HG03066 (cell line): ENCODE data around the gene JPT1.
"Not testable (repeated sequence)": the region's sequence is repeated elsewhere in the genome, so short reads cannot be mapped to it uniquely, and the experiment has no call there.

Experiments
- ATAC-seq: cut with Tn5 transposase; IDR thresholded peaks from one replicate; pipeline ENCODE4 v1.9.1; 2021; ENCODE audit warnings: low read depth; ENCODE audit not compliant: unreplicated experiment

JPT1 gene, protein sequence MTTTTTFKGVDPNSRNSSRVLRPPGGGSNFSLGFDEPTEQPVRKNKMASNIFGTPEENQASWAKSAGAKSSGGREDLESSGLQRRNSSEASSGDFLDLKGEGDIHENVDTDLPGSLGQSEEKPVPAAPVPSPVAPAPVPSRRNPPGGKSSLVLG

GRCh38 chr17:75154195-75155106 is at the start of gene JPT1:
Gene JPT1, minus strand, starts transcription at chr17:75154512. Its CDS starts 115 bp downstream, at chr17:75154397.
- ATAC-seq, result peak; percentile 90

DNA sequence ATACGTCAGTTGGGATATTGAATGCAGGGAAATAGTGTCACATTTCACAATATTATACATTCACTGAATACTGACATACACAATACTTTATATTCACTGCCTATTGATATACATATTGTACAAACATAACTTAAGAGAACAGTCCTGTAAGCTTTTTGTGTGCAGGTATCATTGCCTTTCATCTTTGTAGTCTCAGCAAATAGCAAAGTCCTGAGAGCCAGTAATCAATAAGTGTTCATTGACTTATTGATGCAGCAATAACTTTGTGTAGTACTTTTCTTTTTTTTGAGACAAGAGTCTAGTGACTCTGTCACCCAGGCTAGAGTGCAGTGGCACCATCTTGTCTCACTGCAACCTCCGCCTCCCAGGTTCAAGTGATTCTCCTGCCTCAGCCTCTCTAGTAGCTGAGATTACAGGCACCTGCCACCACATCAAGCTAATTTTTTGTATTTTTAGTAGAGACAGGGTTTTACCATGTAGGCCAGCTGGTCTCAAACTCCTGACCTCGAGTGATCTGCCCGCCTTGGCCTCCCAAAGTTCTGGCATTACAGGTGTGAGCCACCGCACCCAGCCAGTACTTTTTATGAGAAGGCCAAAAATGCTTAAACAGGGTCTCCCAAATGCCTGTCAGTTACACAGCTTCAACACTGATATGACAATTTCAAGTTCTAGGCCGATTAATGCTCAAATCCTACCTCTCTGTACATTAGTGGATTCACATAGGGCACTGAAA is 45.7 kb upstream of the JPT1 start:
- no peak for ATAC-seq

- ATAC-seq, result no peak
Measured at GRCh38 chr17:75194879-75195278, 40.6 kb upstream of the JPT1 start.

DNA sequence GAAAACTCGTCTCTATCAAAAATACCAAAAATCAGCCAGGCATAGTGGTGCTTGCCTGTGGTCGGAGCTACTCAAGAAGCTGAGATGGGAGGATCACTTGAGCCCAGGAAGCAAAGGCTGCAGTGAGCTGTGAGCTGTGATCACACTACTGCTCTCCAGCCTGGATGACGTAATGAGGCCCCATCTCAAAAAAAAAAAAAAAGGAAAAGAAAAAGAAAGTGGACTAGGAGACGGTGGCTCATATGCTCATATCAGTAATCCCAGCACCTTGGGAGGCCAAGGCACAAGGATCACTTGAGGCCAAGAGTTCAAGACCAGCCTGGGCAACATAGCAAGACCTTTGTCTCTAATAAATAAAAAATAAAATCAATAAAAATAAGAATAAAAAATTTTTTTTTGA is 37.3 kb upstream of the JPT1 start:
- no peak for ATAC-seq

DNA sequence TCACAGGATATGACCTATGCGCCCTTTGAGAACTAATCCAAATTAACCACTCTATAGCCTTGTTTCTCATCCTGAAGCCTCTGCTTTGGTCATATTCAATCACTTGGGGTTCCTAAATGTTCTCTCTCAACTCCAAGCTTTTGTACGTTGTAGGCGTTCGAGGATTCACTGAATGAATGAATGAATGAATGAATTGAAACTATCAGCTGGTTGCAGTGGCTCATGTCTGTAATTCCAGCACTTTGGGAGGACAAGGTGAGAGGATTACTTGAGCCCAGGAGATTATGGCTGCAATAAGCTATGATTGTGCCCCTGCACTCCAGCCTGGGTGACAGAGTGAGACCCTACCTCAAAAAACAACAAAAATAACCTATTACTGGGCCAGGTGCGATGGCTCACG is 34.3 kb upstream of the JPT1 start:
- no peak for ATAC-seq

- ATAC-seq, result no peak
Measured at GRCh38 chr17:75183999-75184884, 29.9 kb upstream of the JPT1 start.

DNA sequence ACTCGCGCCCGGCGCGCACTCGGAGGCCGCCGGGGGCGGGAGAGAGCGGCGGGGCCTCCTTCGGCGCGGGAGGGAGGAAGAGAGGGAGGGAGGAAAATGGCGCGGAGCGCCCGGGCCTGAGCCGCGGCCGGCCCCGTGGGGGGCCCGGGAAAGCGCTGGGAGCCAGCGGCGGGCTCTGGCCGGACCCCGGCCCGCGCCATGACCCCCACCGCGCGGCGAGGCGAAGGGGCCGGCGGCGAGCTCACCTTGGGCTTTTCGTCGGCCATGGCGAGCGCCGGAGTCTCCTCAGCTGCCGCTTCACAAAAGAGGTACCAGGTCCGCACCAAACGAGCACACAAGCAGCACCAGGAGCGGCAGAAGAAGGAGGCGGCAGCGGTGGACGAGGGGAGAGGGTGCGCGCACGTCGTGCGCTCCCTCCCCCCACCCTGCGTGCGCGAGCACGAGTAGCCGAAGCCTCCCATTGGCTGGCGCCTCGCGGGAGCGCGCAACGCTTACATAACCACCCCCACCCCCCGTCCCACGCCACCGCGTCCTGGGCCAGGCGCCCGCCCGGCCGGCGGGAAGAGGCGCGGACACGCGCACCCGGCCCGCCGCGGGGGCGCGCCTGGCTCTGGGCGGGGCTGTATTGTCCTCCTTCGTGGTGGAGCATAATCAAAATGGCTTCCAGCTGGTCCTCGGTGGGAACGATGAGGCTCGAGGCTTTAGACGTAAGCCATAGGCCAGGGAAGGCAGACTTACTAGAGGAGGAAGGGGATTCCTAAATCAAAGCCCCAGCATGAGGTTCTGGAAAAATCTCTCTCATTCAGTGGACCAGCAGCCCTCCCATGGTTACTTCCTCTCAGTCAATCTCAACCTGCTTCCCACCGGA is 28.5 kb upstream of the JPT1 start, which contains the start of gene SUMO2:
TSS of gene SUMO2 (minus strand) at position 391 of the 868 bp plus-strand sequence. CDS start at position 266, 125 bp downstream.
- ATAC-seq, result peak; percentile 80

GRCh38 chr17:75182319-75182568 is 27.9 kb upstream of the JPT1 start:
- peak; percentile 10 for ATAC-seq

DNA sequence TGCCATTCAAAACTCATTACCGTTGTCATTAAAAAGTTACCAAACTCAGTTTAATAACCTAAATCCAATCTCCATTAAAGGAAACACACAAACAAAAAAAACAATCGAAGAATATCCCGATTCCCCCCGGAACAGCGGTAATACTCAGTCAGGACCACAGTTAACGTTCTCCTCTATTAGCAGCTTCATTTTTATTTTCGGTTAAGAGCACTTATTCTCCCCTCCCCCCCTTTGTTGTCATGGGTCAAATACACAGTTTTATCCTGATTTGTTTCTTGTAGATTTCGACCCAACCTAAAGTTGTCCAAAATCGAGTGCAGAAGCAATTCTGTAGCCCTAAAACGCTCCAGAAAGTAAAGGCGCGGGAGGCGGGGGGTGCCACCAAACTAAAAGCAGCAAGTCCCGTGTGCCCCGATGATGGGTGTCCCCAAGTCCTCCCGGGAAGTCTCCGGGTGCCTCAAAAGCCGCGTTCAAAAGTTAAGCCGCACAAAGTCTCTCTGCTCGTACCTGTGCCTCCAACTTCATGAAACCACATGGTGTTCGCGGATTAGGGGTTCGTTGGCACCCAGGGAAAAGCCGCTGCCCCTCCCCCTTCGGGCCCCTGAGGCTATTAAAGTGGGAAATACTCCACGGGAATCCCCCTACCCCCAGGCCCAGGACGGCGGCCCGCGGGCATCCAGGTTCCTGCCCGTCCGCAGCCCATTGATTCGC is 27.5 kb upstream of the JPT1 start:
- ATAC-seq, result no peak

DNA sequence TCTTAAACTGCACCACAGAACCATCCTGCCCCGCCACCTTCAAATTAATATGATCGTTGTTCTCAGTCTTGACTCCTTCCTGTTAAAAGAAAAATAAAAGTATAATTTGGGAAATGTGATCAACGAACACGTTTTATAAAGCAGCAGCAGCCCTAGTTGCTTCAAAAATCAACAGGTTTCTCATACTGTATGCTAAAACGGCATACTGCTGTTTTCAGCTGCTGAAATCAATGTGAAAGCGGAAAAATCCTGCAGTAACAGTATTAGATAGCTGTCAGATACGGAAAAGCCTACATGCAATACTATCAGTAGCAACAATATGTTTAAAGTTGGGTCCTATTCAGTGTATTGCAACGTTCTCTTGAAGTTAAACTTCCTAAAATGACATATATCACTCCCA is 26.8 kb upstream of the JPT1 start:
- ATAC-seq, result no peak

DNA sequence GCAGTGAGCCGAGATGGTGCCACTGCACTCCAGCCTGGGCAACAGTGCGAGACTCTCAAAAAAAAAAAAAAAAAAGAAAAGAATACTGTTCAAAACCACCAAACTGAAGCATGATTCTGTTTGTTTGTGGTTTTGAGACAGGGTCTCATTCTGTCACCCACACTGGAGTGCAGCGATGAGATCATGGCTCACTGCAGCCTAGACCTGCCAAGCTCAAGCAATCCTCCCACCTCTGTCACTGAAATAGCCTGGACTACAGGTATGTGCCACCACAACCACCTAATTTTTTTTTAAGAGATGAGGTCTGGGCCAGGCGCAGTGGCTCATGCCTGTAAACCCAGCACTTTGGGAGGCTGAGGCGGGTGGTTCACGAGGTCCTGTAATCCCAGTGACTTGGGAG is 24.1 kb upstream of the JPT1 start:
- ATAC-seq, result no peak

GRCh38 chr17:75176625-75177024 is 22.3 kb upstream of the JPT1 start:
- no peak for ATAC-seq

- no peak for ATAC-seq
Measured at GRCh38 chr17:75174996-75175395, 20.7 kb upstream of the JPT1 start.

- ATAC-seq, result no peak
Measured at GRCh38 chr17:75173526-75173925, 19.2 kb upstream of the JPT1 start.

DNA sequence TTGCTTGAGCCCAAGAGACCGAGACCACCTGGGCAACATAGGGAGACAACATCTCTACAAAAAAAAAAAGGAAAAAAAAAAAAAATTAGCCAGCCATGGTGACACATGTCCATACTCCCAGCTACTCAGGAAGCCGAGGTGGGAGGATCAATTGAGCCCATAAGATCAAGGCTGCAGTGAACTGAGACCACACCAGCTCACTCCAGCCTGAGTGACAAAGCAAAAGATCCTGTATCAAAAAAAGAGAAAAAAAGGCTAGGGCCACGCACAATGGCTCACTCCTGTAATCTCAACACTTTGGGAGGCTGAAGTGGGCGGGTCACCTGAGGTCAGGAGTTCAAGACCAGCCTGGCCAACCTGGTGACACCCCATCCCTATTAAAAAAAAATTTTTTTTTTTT is 14.7 kb upstream of the JPT1 start:
- ATAC-seq, result no peak

DNA sequence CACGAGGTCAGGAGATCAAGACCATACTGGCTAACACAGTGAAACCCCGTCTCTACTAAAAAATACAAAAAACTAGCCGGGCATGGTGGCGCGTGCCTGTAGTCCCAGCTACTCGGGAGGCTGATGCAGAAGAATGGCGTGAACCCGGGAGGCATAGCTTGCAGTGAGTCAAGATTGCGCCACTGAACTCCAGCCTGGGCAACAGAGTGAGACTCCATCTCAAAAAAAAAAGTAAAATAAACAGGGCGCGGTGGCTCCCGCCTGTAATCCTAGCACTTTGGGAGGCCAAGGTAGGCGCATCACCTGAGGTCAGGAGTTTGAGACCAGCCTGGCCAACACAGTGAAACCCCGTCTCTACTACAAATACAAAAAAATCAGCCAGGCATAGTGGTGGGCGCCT is 10.3 kb upstream of the JPT1 start:
- ATAC-seq, result not testable (repeated sequence)

- ATAC-seq, result no peak
Measured at GRCh38 chr17:75163074-75163473, 8.8 kb upstream of the JPT1 start.

- ATAC-seq, result no peak
Measured at GRCh38 chr17:75160211-75160610, 5.9 kb upstream of the JPT1 start.
